Skin epidermis (tissue), 12 donors: ENCODE results near the gene AP4E1.
A peak's percentile ranks its signal among the peaks of the same experiment; 100 is the strongest.
"Not testable (repeated sequence)": the region's sequence is repeated elsewhere in the genome, so short reads cannot be mapped to it uniquely, and the experiment has no call there.

Experiments used
- H3K27ac ChIP-seq, 21 experiments: fragments of 200-600 bp; sonication (generic) in 11 of 21; one replicate each; pipeline ENCODE4 v1.5.0; 2020; ENCODE audit warnings: mild to moderate bottlenecking in 3 of 21, inconsistent platforms in 2 of 21, moderate library complexity in 2 of 21
- H3K4me3 ChIP-seq, 7 experiments: fragments of 200-600 bp; sonication (generic) in 2 of 7; one replicate each; pipeline ENCODE4 v1.5.0; 2020; ENCODE audit warnings: inconsistent platforms in 2 of 7, mild to moderate bottlenecking in 2 of 7, moderate library complexity in 1 of 7

Gene AP4E1

DNA sequence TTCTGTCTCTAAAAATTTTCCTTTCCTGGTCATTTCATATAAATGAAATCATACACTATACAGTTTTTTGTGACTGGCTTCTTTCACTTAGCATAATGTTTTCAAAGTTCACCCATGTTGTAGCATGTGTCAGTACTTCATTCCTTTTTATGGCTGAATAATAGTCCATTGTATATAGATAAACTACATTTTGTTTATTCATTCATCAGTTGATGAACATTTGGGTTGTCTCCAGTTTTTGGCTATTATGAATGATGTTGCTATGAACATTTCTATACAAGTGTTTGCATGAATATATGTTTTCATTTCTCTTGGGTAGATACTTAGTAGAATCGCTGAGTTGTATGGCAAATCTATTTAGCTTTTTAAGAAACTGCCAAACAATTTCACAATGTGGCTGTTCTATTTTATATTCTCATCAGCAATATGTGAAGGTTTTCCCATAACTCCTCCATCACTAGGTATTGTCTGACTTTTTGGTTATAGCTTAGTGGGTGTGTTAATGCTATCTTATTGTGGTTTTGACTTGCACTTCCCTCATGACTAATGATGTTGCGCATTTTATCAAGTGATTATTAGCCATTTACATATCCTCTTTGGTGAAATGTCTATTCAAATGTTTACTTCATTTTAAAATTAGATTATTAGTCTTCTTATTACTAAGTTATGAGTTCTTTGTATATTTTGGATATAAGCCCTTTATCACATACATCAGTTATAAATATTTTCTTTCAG, 21.7 kb upstream of the AP4E1 start:
- Histone ChIP-seq H3K27ac (no peak overlapping the region), H3K4me3 (no peak overlapping the region)

DNA sequence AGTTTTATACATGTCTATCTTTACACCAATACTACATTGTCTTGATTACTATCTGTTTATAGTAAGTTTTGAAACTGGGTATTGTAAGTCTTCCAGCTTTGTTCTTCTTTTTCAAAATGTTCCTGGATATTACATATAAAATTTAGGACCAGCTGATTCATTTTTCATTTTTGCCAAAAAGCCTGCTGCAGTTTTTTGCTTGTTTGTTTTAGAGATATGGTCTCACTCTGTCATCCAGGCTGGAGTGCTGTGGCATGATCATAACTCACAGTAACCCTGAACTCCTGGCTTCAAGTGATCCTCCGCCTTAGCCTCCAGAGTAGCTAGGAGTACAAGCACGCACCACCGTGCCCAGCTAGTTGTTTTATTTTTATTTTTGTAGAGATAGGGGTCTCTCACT, 20.4 kb upstream of the AP4E1 start:
- no peak overlapping the region for H3K27ac ChIP-seq
- no peak overlapping the region for H3K4me3 ChIP-seq

- no peak overlapping the region for H3K27ac ChIP-seq
Observed at GRCh38 chr15:50889589-50889988, 18.9 kb upstream of the AP4E1 start.

GRCh38 chr15:50890751-50891150, 17.7 kb upstream of the AP4E1 start:
- Histone ChIP-seq H3K27ac (no peak overlapping the region), H3K4me3 (no peak overlapping the region)

More at GRCh38 chr15:50889589-50889988, 18.9 kb upstream of the AP4E1 start:
- no peak overlapping the region for H3K4me3 ChIP-seq

DNA sequence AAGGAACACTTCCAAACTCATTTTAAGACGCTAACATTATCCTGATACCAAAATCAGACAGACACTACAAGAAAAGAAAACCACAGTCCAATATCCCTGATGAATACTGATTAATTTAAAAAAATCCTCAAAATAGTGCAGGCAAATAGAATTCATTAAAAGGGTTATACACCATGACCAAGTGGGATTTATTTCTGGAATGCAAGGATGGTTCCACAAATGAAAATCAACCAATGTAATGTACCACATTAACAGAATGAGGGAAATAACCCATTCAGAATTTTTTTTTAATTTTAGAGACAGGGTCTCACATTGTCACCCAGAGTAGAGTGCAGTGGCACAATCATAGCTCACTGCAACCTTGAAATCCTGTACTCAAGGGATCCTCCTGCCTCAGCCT, 17.3 kb upstream of the AP4E1 start:
- H3K27ac ChIP-seq: no peak overlapping the region
- no peak overlapping the region for H3K4me3 ChIP-seq

GRCh38 chr15:50893976-50894375, 14.5 kb upstream of the AP4E1 start:
- Histone ChIP-seq H3K4me3 (no peak overlapping the region), H3K27ac (no peak overlapping the region)

DNA sequence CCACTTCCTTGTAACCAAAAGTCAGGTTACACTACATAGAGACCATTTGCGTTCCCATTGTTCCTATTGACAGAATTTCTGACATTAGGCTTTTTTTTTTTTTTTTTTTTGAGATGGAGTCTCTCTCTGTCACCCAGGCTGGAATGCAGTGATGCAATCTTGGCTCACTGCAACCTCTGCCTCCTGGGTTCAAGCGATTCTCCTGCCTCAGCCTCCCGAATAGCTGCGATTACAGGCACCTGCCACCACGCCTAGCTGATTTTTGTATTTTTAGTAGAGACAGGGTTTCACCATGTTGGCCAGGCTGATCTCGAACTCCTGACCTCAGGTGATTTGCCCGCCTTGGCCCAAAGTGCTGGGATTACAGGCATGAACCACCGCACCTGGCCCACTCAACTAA, 7.1 kb upstream of the AP4E1 start:
- H3K4me3 ChIP-seq, H3K27ac ChIP-seq: not testable (repeated sequence)

GRCh38 chr15:50904211-50904610, 4.3 kb upstream of the AP4E1 start:
- Histone ChIP-seq H3K4me3 (no peak overlapping the region), H3K27ac (no peak overlapping the region)

DNA sequence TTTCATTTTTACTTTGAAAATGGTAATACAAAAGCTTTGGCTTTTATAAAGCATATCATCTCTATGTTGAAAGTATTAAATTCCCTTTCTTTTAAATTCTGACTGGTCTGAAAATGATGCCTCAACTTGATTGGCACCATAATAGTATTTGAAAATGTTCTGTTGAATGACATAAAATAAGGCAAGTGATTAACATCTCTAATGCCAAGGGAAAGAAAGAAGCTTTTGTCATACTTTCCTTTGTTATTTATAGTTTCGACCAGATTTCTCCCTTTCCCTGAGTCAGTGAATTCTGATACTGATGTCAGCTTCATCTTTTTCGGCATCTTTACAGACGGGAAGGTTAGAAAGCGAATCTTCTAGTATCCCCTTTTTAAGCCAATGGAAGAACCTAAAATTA, 3.4 kb upstream of the AP4E1 start:
- no peak overlapping the region for H3K4me3 ChIP-seq
- H3K27ac ChIP-seq: no peak overlapping the region

- Histone ChIP-seq H3K27ac (peak overlapping the region in 19 of 21 experiments; percentile 71 to 98 (median 94)), H3K4me3 (peak overlapping the region; percentile 67 to 98 (median 89))
Observed at GRCh38 chr15:50906954-50907600, 1.4 kb upstream of the AP4E1 start.

- H3K4me3 ChIP-seq: peak overlapping the region; percentile 67 to 98 (median 89)
- H3K27ac ChIP-seq: peak overlapping the region; percentile 71 to 98 (median 93)
Observed at GRCh38 chr15:50907601-50908208, 778 bp upstream of the AP4E1 start.

GRCh38 chr15:50909010-50909317, 481 bp downstream of the AP4E1 start:
- Histone ChIP-seq H3K27ac (peak overlapping the region; percentile 74 to 98 (median 93)), H3K4me3 (peak overlapping the region; percentile 67 to 98 (median 89))

GRCh38 chr15:50910426-50910795, 1.9 kb downstream of the AP4E1 start:
- Histone ChIP-seq H3K27ac (peak overlapping the region in 15 of 21 experiments; percentile 13 to 98 (median 94)), H3K4me3 (peak overlapping the region in 3 of 7 experiments; percentile 77 to 98 (median 89))

- Histone ChIP-seq H3K27ac (peak overlapping the region in 13 of 21 experiments; percentile 13 to 97 (median 93)), H3K4me3 (no peak overlapping the region)
Observed at GRCh38 chr15:50911001-50911400, 2.5 kb downstream of the AP4E1 start.

DNA sequence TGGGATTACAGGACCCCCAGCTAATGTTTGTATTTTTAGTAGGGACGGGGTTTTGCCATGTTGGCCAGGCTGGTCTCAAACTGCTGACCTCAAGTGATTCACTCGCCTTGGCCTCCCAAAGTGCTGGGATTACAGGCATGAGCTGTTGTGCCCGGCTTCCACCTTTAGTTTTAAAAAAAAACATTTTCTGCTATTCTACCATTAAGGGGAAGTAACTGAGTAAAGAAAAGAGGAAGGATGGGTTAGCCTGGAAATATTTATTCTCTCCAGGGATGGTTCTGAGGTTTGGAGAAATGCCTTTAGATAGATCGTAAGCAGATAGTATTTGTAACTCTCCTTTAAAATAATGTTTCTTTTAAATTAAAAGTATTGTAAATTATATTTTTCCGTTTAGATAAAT, 3.1 kb downstream of the AP4E1 start:
- peak overlapping the region in 1 of 21 experiments; percentile 2 for H3K27ac ChIP-seq
- H3K4me3 ChIP-seq: no peak overlapping the region

DNA sequence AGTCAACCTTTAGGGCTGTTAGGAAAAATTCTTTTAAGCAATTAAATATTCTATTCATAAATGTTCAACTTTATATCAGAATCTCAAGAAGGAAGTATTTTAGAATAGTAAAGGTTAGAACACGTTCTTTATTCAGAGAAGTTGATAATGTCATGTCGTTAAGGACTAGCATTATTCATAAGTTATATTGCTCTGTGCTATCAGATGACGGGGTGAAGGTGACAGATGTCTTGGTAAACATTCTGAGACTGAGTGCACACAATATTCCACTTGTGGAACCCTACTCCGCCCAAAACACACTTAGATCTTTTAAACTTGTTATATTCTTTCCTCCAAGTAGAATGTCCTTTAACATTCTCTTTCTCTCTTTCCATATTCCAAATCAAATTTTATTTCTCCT, 7.9 kb downstream of the AP4E1 start:
- H3K27ac ChIP-seq: no peak overlapping the region
- no peak overlapping the region for H3K4me3 ChIP-seq

GRCh38 chr15:50919359-50919758, 10.9 kb downstream of the AP4E1 start:
- H3K27ac ChIP-seq, H3K4me3 ChIP-seq: not testable (repeated sequence)

DNA sequence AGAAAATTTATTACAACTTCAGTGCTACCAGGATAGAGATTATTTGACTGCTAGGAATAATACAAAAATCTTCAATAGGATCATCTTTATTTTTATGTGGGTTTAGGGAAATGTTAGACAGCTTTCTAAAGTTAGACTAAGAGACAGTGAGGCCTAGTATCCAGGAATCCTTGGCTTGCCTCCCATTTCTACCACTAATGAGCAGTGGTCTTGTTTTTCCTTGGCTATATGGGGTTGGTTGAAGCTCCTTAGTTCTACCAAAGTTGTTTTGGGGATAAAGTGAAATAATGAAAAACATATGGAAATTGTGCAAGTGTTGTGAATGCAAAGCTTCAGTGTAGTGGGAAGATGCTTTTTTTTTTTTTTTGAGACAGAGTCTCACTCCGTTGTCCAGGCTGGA, 16.8 kb downstream of the AP4E1 start:
- Histone ChIP-seq H3K27ac (no peak overlapping the region), H3K4me3 (no peak overlapping the region)

DNA sequence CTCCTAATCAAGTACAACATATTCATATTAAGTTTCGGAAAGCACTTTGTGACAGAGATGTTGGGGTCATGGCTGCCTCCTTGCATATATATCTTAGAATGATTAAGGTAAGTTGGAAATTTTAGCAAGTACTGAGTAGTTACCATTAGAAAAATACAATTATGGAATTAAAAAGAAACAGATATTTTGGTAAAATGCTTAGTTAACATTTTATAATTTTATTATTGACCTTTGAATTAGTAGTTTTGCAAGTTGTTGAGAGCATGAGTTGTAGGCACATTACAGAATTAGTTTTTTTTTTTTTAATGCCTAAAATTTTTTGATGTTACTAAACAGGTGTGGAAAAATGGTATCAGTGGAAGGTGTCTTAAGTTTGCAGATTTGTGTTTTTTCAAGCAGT, 20.6 kb downstream of the AP4E1 start:
- H3K27ac ChIP-seq: no peak overlapping the region
- no peak overlapping the region for H3K4me3 ChIP-seq

GRCh38 chr15:50930792-50931191, 22.3 kb downstream of the AP4E1 start:
- Histone ChIP-seq H3K27ac (no peak overlapping the region), H3K4me3 (no peak overlapping the region)

GRCh38 chr15:50933341-50933740, 24.9 kb downstream of the AP4E1 start:
- Histone ChIP-seq H3K27ac (no peak overlapping the region), H3K4me3 (no peak overlapping the region)
